ENCODE results near the gene MKKS. TPM values are rescaled to one million over a fixed set of nuclear protein-coding genes. Genes with fewer than 3 reads are reported as not detected.

The MKKS gene
- total RNA-seq, 2 donors from 2014 or later, result 3.2 to 5.4 TPM

GRCh38 chr20:10379761-10380160 lies 54.3 kb downstream of the MKKS start:
- no peak for ATAC-seq (replicated peaks)
- Mint-ChIP-seq H3K27ac (no peak overlapping the region), H3K4me3 (no peak overlapping the region), H3K9me3 (peaks cover 3% of the 10 kb centered on the region), H3K36me3 (ENCODE audit: low read depth) (no peaks in the 10 kb centered on the region), H3K27me3 (peaks cover 11% of the 10 kb centered on the region), H3K4me1 (no peaks in the 10 kb centered on the region)

DNA sequence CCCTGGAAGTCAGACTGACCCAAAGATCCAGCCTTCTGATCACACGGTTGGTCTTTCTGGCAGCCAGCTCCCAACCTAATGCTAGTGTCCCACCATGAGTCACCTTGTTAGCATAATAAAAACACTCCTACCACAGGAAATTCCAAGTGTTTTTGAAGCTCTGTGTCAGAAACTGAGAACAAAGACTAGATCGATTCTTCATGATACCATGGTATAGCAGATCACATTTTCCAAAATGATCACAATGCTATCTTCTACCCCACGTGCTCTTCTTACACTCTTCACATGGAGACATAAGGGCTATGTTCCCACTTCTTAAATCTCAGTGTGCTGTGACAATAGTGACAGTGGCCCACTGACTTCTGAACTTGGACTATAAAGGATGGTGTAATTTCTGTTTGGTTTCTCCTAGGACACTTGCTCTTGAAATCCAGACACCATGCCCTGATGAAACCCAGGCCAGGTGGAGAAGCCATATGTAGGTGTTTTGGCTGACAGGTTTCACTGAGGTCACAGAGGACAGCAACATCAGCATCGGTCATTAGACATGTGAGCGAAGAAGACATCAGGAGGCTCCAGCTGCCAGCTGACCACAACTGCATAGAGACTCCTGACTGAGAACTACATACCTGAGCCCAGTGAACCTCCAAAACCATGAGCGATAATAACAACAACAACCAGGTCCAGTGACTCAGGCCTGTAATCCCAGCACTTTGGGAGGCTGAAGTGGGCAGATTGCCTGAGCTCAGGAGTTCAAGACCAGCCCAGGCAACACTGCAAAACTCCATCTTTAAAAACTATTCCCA lies 57.5 kb downstream of the MKKS start:
- Mint-ChIP-seq H3K36me3 (ENCODE audit: low read depth) (no peaks in the 10 kb centered on the region), H3K27me3 (peaks cover 16% of the 10 kb centered on the region)

GRCh38 chr20:10375191-10375590 lies 58.8 kb downstream of the MKKS start:
- peaks cover 24% of the 10 kb centered on the region for H3K27me3 Mint-ChIP-seq
- peaks cover 3% of the 10 kb centered on the region for H3K9me3 Mint-ChIP-seq
- no peak overlapping the region for H3K27ac Mint-ChIP-seq
- ATAC-seq (replicated peaks), result no peak
- no peak overlapping the region for H3K4me3 Mint-ChIP-seq
- H3K4me1 Mint-ChIP-seq, result no peaks in the 10 kb centered on the region
- H3K36me3 Mint-ChIP-seq (ENCODE audit: low read depth), result no peaks in the 10 kb centered on the region

More for the DNA sequence above, 57.5 kb downstream of the MKKS start:
- H3K27ac Mint-ChIP-seq, result no peak overlapping the region
- no peak overlapping the region for H3K4me3 Mint-ChIP-seq
- no peaks in the 10 kb centered on the region for H3K4me1 Mint-ChIP-seq
- ATAC-seq (replicated peaks), result no peak
- peaks cover 3% of the 10 kb centered on the region for H3K9me3 Mint-ChIP-seq

GRCh38 chr20:10374036-10374435 lies 60.0 kb downstream of the MKKS start:
- Mint-ChIP-seq H3K27me3 (peaks cover 30% of the 10 kb centered on the region), H3K4me3 (no peak overlapping the region), H3K9me3 (peaks cover 3% of the 10 kb centered on the region), H3K4me1 (no peaks in the 10 kb centered on the region), H3K36me3 (ENCODE audit: low read depth) (no peaks in the 10 kb centered on the region), H3K27ac (no peak overlapping the region)
- ATAC-seq (replicated peaks), result no peak

DNA sequence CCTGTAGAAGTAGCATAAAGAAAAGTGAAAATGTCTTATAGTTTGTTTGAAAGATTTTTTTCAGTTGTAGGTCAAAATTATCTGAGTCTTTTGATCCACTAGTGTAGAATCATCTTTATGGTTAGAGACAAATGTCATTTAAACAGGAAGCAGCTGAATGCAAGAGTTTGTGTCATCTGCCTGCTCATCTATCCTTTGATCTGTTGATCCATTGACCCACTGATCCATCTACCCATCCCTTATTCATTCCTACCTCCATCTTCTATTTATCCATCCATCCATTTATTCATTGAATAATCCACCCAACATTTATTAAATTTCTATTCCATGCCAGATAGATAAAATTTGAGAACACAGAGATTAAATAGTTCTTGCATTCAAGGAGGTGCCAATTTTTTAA lies 62.6 kb downstream of the MKKS start:
- no peak overlapping the region for H3K4me3 Mint-ChIP-seq
- ATAC-seq (replicated peaks), result no peak

GRCh38 chr20:10370091-10370887 lies 63.7 kb downstream of the MKKS start:
- no peak for ATAC-seq (replicated peaks)
- Mint-ChIP-seq H3K27me3 (peaks cover 31% of the 10 kb centered on the region), H3K9me3 (no peaks in the 10 kb centered on the region), H3K4me3 (no peak overlapping the region), H3K36me3 (ENCODE audit: low read depth) (no peaks in the 10 kb centered on the region), H3K27ac (no peak overlapping the region), H3K4me1 (no peaks in the 10 kb centered on the region)

More for the DNA sequence above, 62.6 kb downstream of the MKKS start:
- H3K36me3 Mint-ChIP-seq (ENCODE audit: low read depth), result no peaks in the 10 kb centered on the region
- H3K4me1 Mint-ChIP-seq, result no peaks in the 10 kb centered on the region
- peaks cover 33% of the 10 kb centered on the region for H3K27me3 Mint-ChIP-seq
- H3K9me3 Mint-ChIP-seq, result peaks cover 3% of the 10 kb centered on the region
- no peak overlapping the region for H3K27ac Mint-ChIP-seq

DNA sequence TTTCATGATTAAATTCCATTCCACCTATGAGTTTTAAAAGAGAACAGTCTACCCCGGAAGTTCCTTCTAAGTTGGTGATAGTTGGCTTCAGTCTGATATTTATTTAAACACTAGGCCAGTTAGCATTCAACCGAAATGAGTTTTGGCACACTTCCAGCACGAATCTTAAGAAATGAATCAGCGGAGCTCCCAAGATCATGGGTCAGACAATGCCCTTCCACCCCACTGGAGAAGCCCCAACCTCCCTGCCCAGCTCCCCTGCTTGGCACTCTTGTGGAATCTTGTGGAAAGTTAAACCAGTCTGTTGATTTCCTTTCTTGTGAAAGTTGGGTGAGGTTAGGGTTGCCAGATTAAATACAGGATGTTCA lies 64.3 kb downstream of the MKKS start:
- no peak for ATAC-seq (replicated peaks)
- Mint-ChIP-seq H3K4me3 (no peak overlapping the region), H3K27me3 (peaks cover 31% of the 10 kb centered on the region), H3K9me3 (no peaks in the 10 kb centered on the region), H3K27ac (no peak overlapping the region), H3K4me1 (no peaks in the 10 kb centered on the region), H3K36me3 (ENCODE audit: low read depth) (no peaks in the 10 kb centered on the region)

DNA sequence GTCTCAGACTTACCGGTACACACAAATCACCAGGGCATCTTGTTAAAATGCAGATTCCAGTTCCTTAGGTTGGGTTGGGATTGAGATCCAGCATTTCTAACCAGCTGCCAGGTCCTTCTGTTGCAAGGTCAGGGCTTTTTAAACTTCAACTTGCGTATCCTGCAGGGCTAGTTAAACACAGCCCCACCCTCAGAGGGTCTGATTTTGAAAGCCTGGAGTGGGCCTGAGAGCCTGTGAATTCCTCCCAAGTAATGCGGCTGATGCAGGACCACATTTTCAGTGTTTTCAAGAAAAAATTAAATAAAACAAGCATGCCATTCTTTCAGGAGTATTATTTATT lies 65.3 kb downstream of the MKKS start:
- H3K27me3 Mint-ChIP-seq, result peaks cover 26% of the 10 kb centered on the region
- H3K4me1 Mint-ChIP-seq, result no peaks in the 10 kb centered on the region
- H3K36me3 Mint-ChIP-seq (ENCODE audit: low read depth), result no peaks in the 10 kb centered on the region
- no peak overlapping the region for H3K4me3 Mint-ChIP-seq
- H3K27ac Mint-ChIP-seq, result no peak overlapping the region
- ATAC-seq (replicated peaks), result no peak
- H3K9me3 Mint-ChIP-seq, result no peaks in the 10 kb centered on the region

DNA sequence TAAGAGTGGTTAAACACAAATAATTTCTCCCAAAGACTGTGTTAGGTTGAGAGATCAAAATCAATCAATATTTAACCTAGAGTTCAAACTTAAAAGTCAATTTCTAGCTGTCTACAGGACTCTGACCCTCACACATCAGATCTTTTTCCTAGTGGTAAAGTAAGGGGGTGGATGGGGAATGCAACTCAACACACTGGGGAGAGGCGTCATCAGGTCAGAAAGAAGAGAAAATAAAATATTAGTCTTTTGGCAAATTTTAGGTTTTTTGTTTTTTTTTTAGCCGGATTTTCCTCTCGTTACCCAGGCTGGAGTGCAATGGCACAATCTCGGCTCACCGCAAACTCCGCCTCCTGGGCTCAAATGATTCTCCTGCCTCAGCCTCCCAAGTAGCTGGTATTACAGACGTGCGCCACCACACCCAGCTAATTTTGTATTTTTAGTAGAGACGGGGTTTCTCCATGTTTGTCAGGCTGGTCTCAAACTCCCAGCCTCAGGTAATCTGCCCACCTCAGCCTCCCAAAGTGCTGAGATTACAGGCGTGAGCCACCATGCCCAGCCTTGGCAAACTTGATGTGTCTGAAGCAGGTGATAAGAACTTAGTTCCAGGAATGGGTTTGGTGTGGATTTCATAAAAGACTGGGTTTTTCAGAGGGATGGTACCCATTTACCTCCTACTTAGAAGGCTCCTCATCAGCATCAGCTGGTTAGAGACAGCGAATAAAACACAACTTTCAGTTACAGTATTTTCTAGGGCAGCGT lies 65.9 kb downstream of the MKKS start:
- no peak for ATAC-seq (replicated peaks)
- no peaks in the 10 kb centered on the region for H3K4me1 Mint-ChIP-seq
- peaks cover 28% of the 10 kb centered on the region for H3K27me3 Mint-ChIP-seq
- no peaks in the 10 kb centered on the region for H3K36me3 Mint-ChIP-seq (ENCODE audit: low read depth)
- no peak overlapping the region for H3K27ac Mint-ChIP-seq
- no peaks in the 10 kb centered on the region for H3K9me3 Mint-ChIP-seq
- H3K4me3 Mint-ChIP-seq, result no peak overlapping the region

- ATAC-seq (replicated peaks), result no peak
- Mint-ChIP-seq H3K27ac (no peak overlapping the region), H3K9me3 (no peaks in the 10 kb centered on the region), H3K36me3 (ENCODE audit: low read depth) (no peaks in the 10 kb centered on the region), H3K4me3 (no peak overlapping the region), H3K4me1 (no peaks in the 10 kb centered on the region), H3K27me3 (peaks cover 28% of the 10 kb centered on the region)
These were observed 66.4 kb downstream of the MKKS start for GRCh38 chr20:10367693-10367942.

- Mint-ChIP-seq H3K27ac (no peak overlapping the region), H3K27me3 (peaks cover 28% of the 10 kb centered on the region), H3K4me1 (no peaks in the 10 kb centered on the region), H3K9me3 (no peaks in the 10 kb centered on the region), H3K4me3 (no peak overlapping the region), H3K36me3 (ENCODE audit: low read depth) (no peaks in the 10 kb centered on the region)
- ATAC-seq (replicated peaks), result no peak
These were observed 66.9 kb downstream of the MKKS start for GRCh38 chr20:10366898-10367692.

DNA sequence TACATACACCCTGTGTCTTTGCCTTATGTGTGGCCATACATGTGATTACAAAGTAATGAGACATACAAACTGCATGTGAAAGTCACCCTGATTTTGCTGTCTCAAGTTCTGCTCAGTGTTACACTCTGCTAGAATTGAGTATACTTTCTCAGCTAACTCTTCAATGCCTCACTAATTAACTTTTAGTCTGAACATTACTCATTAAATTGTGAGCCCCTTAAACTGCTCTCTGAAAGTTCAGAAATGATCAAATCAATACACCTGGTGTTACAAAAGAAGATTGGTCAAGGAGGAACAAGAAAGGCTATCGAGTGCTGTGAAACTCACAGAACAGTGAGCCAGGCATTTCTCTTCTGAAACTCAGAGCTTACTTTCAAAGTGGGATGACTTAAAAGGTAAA lies 71.3 kb downstream of the MKKS start:
- Mint-ChIP-seq H3K27me3 (peaks cover 11% of the 10 kb centered on the region), H3K36me3 (ENCODE audit: low read depth) (no peaks in the 10 kb centered on the region), H3K9me3 (no peaks in the 10 kb centered on the region), H3K4me3 (no peak overlapping the region), H3K4me1 (no peaks in the 10 kb centered on the region), H3K27ac (no peak overlapping the region)
- ATAC-seq (replicated peaks), result no peak

DNA sequence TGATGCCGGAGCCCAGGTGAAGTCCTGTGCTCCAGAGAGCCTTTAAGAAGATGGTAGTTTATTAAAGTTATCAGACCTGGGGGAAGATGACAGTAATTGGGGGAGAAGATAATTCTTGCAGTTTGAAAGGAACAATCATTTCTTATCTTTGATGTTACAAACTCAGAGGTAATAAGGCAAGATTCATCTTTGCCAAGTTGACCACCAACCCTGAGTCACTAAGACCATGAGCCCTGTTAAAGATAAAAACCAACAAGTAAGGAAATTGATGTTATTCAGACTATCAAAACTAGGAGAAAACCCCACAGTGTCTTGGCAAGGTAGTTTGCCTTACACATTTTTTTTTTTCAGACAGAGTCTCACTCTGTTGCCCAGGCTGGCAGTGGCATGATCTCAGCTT lies 73.1 kb downstream of the MKKS start:
- Mint-ChIP-seq H3K27me3 (peaks cover 3% of the 10 kb centered on the region), H3K4me1 (no peaks in the 10 kb centered on the region), H3K27ac (no peak overlapping the region), H3K9me3 (no peaks in the 10 kb centered on the region), H3K36me3 (ENCODE audit: low read depth) (no peaks in the 10 kb centered on the region), H3K4me3 (no peak overlapping the region)
- ATAC-seq (replicated peaks), result no peak

GRCh38 chr20:10359621-10360040 lies 74.4 kb downstream of the MKKS start:
- H3K4me3 Mint-ChIP-seq, result no peak overlapping the region

More at GRCh38 chr20:10359621-10360040, 74.4 kb downstream of the MKKS start:
- H3K27me3 Mint-ChIP-seq, result peaks cover 3% of the 10 kb centered on the region
- H3K9me3 Mint-ChIP-seq, result no peaks in the 10 kb centered on the region
- no peak for ATAC-seq (replicated peaks)
- H3K36me3 Mint-ChIP-seq (ENCODE audit: low read depth), result no peaks in the 10 kb centered on the region
- H3K4me1 Mint-ChIP-seq, result no peaks in the 10 kb centered on the region
- no peak overlapping the region for H3K27ac Mint-ChIP-seq
